Neural progenitor cell (in vitro differentiated cells): Measurements from ENCODE around the gene PDE11A. TPM values are rescaled to one million over a fixed set of nuclear protein-coding genes. Genes with fewer than 3 reads are reported as not detected.

Source experiments
- DNase-seq: peaks from one replicate; pipeline ENCODE4 v3.0.0-alpha.2; 2016; ENCODE audit warnings: low spot score
- H2AFZ ChIP-seq: fragments of 200-600 bp; sonication (generic); replicated peaks from 2 replicates; pipeline ENCODE4 v1.6.1; 2016; ENCODE audit warnings: antibody characterized with exemption
- H3F3A ChIP-seq: fragments of 200-600 bp; sonication (generic); 2 replicates; pipeline ENCODE4 v1.6.1; 2016; ENCODE audit warnings: antibody characterized with exemption, low read depth
- H3K27ac ChIP-seq: fragments of 200-600 bp; sonication (generic); 2 replicates; pipeline ENCODE4 v1.5.1; 2016; ENCODE audit warnings: mild to moderate bottlenecking
- H3K27me3 ChIP-seq: fragments of 200-600 bp; sonication (generic); 2 replicates; pipeline ENCODE4 v1.6.1; 2016; ENCODE audit warnings: mild to moderate bottlenecking, moderate library complexity
- H3K36me3 ChIP-seq: fragments of 200-600 bp; sonication (generic); 2 replicates; pipeline ENCODE4 v1.5.1; 2016
- H3K4me1 ChIP-seq: fragments of 200-600 bp; sonication (generic); 2 replicates; pipeline ENCODE4 v1.6.1; 2016; ENCODE audit warnings: mixed run types
- H3K4me2 ChIP-seq: fragments of 200-600 bp; sonication (generic); 2 replicates; pipeline ENCODE4 v1.6.1; 2016
- H3K4me3 ChIP-seq: fragments of 200-600 bp; sonication (generic); 2 replicates; pipeline ENCODE4 v1.5.1; 2016
- H3K79me2 ChIP-seq: fragments of 200-600 bp; sonication (generic); 2 replicates; pipeline ENCODE4 v1.6.1; 2016; ENCODE audit warnings: low read depth
- H3K9ac ChIP-seq: fragments of 200-600 bp; sonication (generic); 2 replicates; pipeline ENCODE4 v1.6.1; 2016
- H3K9me3 ChIP-seq: fragments of 200-600 bp; sonication (generic); 2 replicates; pipeline ENCODE4 v1.5.1; 2016; ENCODE audit warnings: low read depth
- H4K20me1 ChIP-seq: fragments of 200-600 bp; sonication (generic); 2 replicates; pipeline ENCODE4 v1.6.1; 2016; ENCODE audit warnings: low read depth
- H3K27ac Mint-ChIP-seq: 3 replicates; pipeline ENCODE4 v1.8.0; 2021; ENCODE audit warnings: mixed read lengths
- H3K27me3 Mint-ChIP-seq: 2 replicates; pipeline ENCODE4 v1.8.0; 2022; ENCODE audit warnings: low read depth, mild to moderate bottlenecking, inconsistent platforms, moderate library complexity, mixed read lengths; ENCODE audit not compliant: insufficient read depth
- H3K36me3 Mint-ChIP-seq: 3 replicates; pipeline ENCODE4 v1.8.0; 2021; ENCODE audit warnings: mixed read lengths
- H3K4me1 Mint-ChIP-seq: 3 replicates; pipeline ENCODE4 v1.8.0; 2021; ENCODE audit warnings: mixed read lengths
- H3K4me3 Mint-ChIP-seq: 3 replicates; pipeline ENCODE4 v1.8.0; 2021; ENCODE audit warnings: mild to moderate bottlenecking, moderate library complexity, mixed read lengths
- H3K9me3 Mint-ChIP-seq: 3 replicates; pipeline ENCODE4 v1.8.0; 2020; ENCODE audit warnings: mixed read lengths
- CTCF ChIP-seq: fragments of 200-600 bp; sonication (generic); IDR thresholded peaks from 2 replicates; pipeline ENCODE4 v1.5.1; 2017; ENCODE audit warnings: antibody characterized with exemption, mild to moderate bottlenecking
- EZH2 ChIP-seq: fragments of 200-600 bp; sonication (generic); IDR thresholded peaks from 2 replicates; pipeline ENCODE4 v1.6.1; 2017; ENCODE audit warnings: antibody characterized with exemption, mild to moderate bottlenecking, moderate library complexity
- EZH2phosphoT487 ChIP-seq: fragments of 200-600 bp; sonication (generic); IDR thresholded peaks from 2 replicates; pipeline ENCODE4 v1.6.1; 2017; ENCODE audit warnings: antibody characterized with exemption
- total RNA-seq: library from RNA; depleted of rRNA; stranded (reverse); fragments of >200 nt; gene quantifications from 2 replicates; pipeline ENCODE4 v1.2.3, GENCODE V29; 2015; ENCODE audit warnings: low replicate concordance

PDE11A gene
- total RNA-seq, 1 donor from 2014 or later, result 0.13 TPM

GRCh38 chr2:177763531-177764265 is 308.9 kb downstream of the PDE11A start:
- H3K4me3 Mint-ChIP-seq, result peak overlapping the region; percentile 44
- Histone ChIP-seq H3K4me2 (peak overlapping the region; percentile 73), H4K20me1 (no peaks in the 10 kb centered on the region), H3K4me1 (peaks cover 4% of the 10 kb centered on the region), H3K4me3 (no peak overlapping the region), H3K27ac (no peak overlapping the region), H3K9me3 (no peaks in the 10 kb centered on the region), H3F3A (peaks cover under 1% of the 10 kb centered on the region), H3K79me2 (no peaks in the 10 kb centered on the region), H3K36me3 (no peaks in the 10 kb centered on the region), H3K9ac (no peak overlapping the region), H3K27me3 (peaks cover 14% of the 10 kb centered on the region), H2AFZ (peak overlapping the region; percentile 61)
- H3K36me3 Mint-ChIP-seq, result no peaks in the 10 kb centered on the region
- no peak for TF ChIP-seq EZH2
- peak; percentile 82 for TF ChIP-seq CTCF
- H3K27ac Mint-ChIP-seq, result no peak overlapping the region
- peaks cover 18% of the 10 kb centered on the region for H3K4me1 Mint-ChIP-seq
- DNase-seq, result peak; percentile 92
- no peaks in the 10 kb centered on the region for H3K9me3 Mint-ChIP-seq
- H3K27me3 Mint-ChIP-seq, result peaks cover 7% of the 10 kb centered on the region

- Histone ChIP-seq H3K27me3 (peaks cover 14% of the 10 kb centered on the region), H3K27ac (no peak overlapping the region), H3K4me1 (peaks cover 10% of the 10 kb centered on the region), H3K36me3 (no peaks in the 10 kb centered on the region), H2AFZ (peak overlapping the region; percentile 91), H3F3A (peaks cover 6% of the 10 kb centered on the region), H3K4me3 (no peak overlapping the region), H3K79me2 (no peaks in the 10 kb centered on the region), H3K9ac (no peak overlapping the region), H3K9me3 (no peaks in the 10 kb centered on the region), H3K4me2 (no peak overlapping the region), H4K20me1 (no peaks in the 10 kb centered on the region)
- no peak for DNase-seq
- Mint-ChIP-seq H3K9me3 (no peaks in the 10 kb centered on the region), H3K36me3 (no peaks in the 10 kb centered on the region), H3K27me3 (peaks cover 11% of the 10 kb centered on the region), H3K4me1 (peaks cover 30% of the 10 kb centered on the region), H3K27ac (no peak overlapping the region), H3K4me3 (no peak overlapping the region)
- TF ChIP-seq CTCF (no peak), EZH2phosphoT487 (no peak), EZH2 (no peak)
These were observed 313.1 kb downstream of the PDE11A start for GRCh38 chr2:177759443-177759842.

GRCh38 chr2:177758591-177759371 is 313.8 kb downstream of the PDE11A start:
- Histone ChIP-seq H3K9me3 (no peaks in the 10 kb centered on the region), H3K27me3 (peaks cover 14% of the 10 kb centered on the region), H4K20me1 (no peaks in the 10 kb centered on the region), H3K4me2 (peak overlapping the region; percentile 69), H3K4me1 (peaks cover 12% of the 10 kb centered on the region), H3K27ac (no peak overlapping the region), H3K36me3 (no peaks in the 10 kb centered on the region), H3F3A (peaks cover 6% of the 10 kb centered on the region), H2AFZ (peak overlapping the region; percentile 91), H3K79me2 (no peaks in the 10 kb centered on the region), H3K4me3 (no peak overlapping the region), H3K9ac (no peak overlapping the region)
- H3K4me1 Mint-ChIP-seq, result peaks cover 35% of the 10 kb centered on the region
- peaks cover 11% of the 10 kb centered on the region for H3K27me3 Mint-ChIP-seq
- peak; percentile 80 for DNase-seq
- H3K9me3 Mint-ChIP-seq, result no peaks in the 10 kb centered on the region
- H3K36me3 Mint-ChIP-seq, result no peaks in the 10 kb centered on the region
- peak overlapping the region; percentile 30 for H3K27ac Mint-ChIP-seq
- no peak overlapping the region for H3K4me3 Mint-ChIP-seq
- peak; percentile 80 for TF ChIP-seq CTCF
- TF ChIP-seq EZH2, result no peak
- TF ChIP-seq EZH2phosphoT487, result no peak
